Stimulated activated memory B cell treated with anti-CD40 and anti-IgM and Interleukin-4, amounts not matched to agents 10 μg/mL and 1 μg/mL and 100 μg/mL, for 72 hours (primary cell): ENCODE measurements around the gene GSG1L.

Experiments
- ATAC-seq: fragments of 150-1000 bp; cut with Tn5 transposase; 2 replicates; pipeline ENCODE4 v1.10.0; 2021
- H3K27ac Mint-ChIP-seq: one replicate; pipeline ENCODE4 v1.8.0; 2022; ENCODE audit warnings: mild to moderate bottlenecking, mixed read lengths
- H3K27me3 Mint-ChIP-seq: one replicate; pipeline ENCODE4 v1.8.0; 2022; ENCODE audit warnings: mixed read lengths
- H3K36me3 Mint-ChIP-seq: one replicate; pipeline ENCODE4 v1.8.0; 2022; ENCODE audit warnings: mixed read lengths
- H3K4me1 Mint-ChIP-seq: one replicate; pipeline ENCODE4 v1.8.0; 2022; ENCODE audit warnings: mixed read lengths
- H3K4me3 Mint-ChIP-seq: one replicate; pipeline ENCODE4 v1.8.0; 2022; ENCODE audit warnings: mild to moderate bottlenecking, moderate library complexity, mixed read lengths
- H3K9me3 Mint-ChIP-seq: one replicate; pipeline ENCODE4 v1.8.0; 2022; ENCODE audit warnings: mixed read lengths

The GSG1L gene

GRCh38 chr16:27774779-27775178 lies 288.7 kb downstream of the GSG1L start:
- Mint-ChIP-seq H3K36me3 (peaks cover 40% of the 10 kb centered on the region), H3K4me1 (no peaks in the 10 kb centered on the region), H3K9me3 (no peaks in the 10 kb centered on the region), H3K27ac (no peak overlapping the region), H3K4me3 (no peak overlapping the region), H3K27me3 (no peaks in the 10 kb centered on the region)
- ATAC-seq = no peak

GRCh38 chr16:27773344-27773743 lies 290.2 kb downstream of the GSG1L start:
- Mint-ChIP-seq H3K27me3 (no peaks in the 10 kb centered on the region), H3K4me1 (no peaks in the 10 kb centered on the region), H3K36me3 (peaks cover 45% of the 10 kb centered on the region), H3K4me3 (no peak overlapping the region), H3K9me3 (no peaks in the 10 kb centered on the region), H3K27ac (no peak overlapping the region)
- ATAC-seq = no peak

- H3K27ac Mint-ChIP-seq = no peak overlapping the region
- H3K4me1 Mint-ChIP-seq = no peaks in the 10 kb centered on the region
- no peak overlapping the region for H3K4me3 Mint-ChIP-seq
- no peaks in the 10 kb centered on the region for H3K9me3 Mint-ChIP-seq
- H3K27me3 Mint-ChIP-seq = no peaks in the 10 kb centered on the region
- peaks cover 39% of the 10 kb centered on the region for H3K36me3 Mint-ChIP-seq
- ATAC-seq = no peak
Observed at GRCh38 chr16:27772093-27772825, 291.3 kb downstream of the GSG1L start.

- ATAC-seq = no peak
- no peaks in the 10 kb centered on the region for H3K27me3 Mint-ChIP-seq
Observed at GRCh38 chr16:27771201-27771910, 292.2 kb downstream of the GSG1L start.

GRCh38 chr16:27770271-27771196 lies 293.0 kb downstream of the GSG1L start:
- no peak for ATAC-seq
- no peaks in the 10 kb centered on the region for H3K4me1 Mint-ChIP-seq
- H3K4me3 Mint-ChIP-seq = no peak overlapping the region
- H3K9me3 Mint-ChIP-seq = no peaks in the 10 kb centered on the region
- no peaks in the 10 kb centered on the region for H3K27me3 Mint-ChIP-seq
- H3K36me3 Mint-ChIP-seq = peaks cover 52% of the 10 kb centered on the region
- H3K27ac Mint-ChIP-seq = no peak overlapping the region

More at GRCh38 chr16:27771201-27771910, 292.2 kb downstream of the GSG1L start:
- no peaks in the 10 kb centered on the region for H3K9me3 Mint-ChIP-seq
- peaks cover 46% of the 10 kb centered on the region for H3K36me3 Mint-ChIP-seq
- no peak overlapping the region for H3K27ac Mint-ChIP-seq
- H3K4me3 Mint-ChIP-seq = peak overlapping the region; percentile 40
- no peaks in the 10 kb centered on the region for H3K4me1 Mint-ChIP-seq

GRCh38 chr16:27769561-27770255 lies 293.8 kb downstream of the GSG1L start:
- Mint-ChIP-seq H3K36me3 (peaks cover 54% of the 10 kb centered on the region), H3K27ac (no peak overlapping the region), H3K27me3 (no peaks in the 10 kb centered on the region), H3K4me1 (no peaks in the 10 kb centered on the region), H3K4me3 (no peak overlapping the region), H3K9me3 (no peaks in the 10 kb centered on the region)
- ATAC-seq = no peak

GRCh38 chr16:27768651-27769272 lies 294.8 kb downstream of the GSG1L start:
- ATAC-seq = no peak
- Mint-ChIP-seq H3K4me3 (no peak overlapping the region), H3K27ac (no peak overlapping the region)

GRCh38 chr16:27767971-27768591 lies 295.4 kb downstream of the GSG1L start:
- H3K27me3 Mint-ChIP-seq = no peaks in the 10 kb centered on the region
- ATAC-seq = no peak
- H3K4me3 Mint-ChIP-seq = no peak overlapping the region
- peaks cover 56% of the 10 kb centered on the region for H3K36me3 Mint-ChIP-seq
- no peaks in the 10 kb centered on the region for H3K4me1 Mint-ChIP-seq
- H3K9me3 Mint-ChIP-seq = no peaks in the 10 kb centered on the region
- H3K27ac Mint-ChIP-seq = no peak overlapping the region

More at GRCh38 chr16:27768651-27769272, 294.8 kb downstream of the GSG1L start:
- peaks cover 54% of the 10 kb centered on the region for H3K36me3 Mint-ChIP-seq
- no peaks in the 10 kb centered on the region for H3K4me1 Mint-ChIP-seq
- no peaks in the 10 kb centered on the region for H3K27me3 Mint-ChIP-seq
- H3K9me3 Mint-ChIP-seq = no peaks in the 10 kb centered on the region

- H3K4me3 Mint-ChIP-seq = no peak overlapping the region
- no peaks in the 10 kb centered on the region for H3K9me3 Mint-ChIP-seq
- H3K27ac Mint-ChIP-seq = no peak overlapping the region
- H3K4me1 Mint-ChIP-seq = no peaks in the 10 kb centered on the region
- no peak for ATAC-seq
- H3K27me3 Mint-ChIP-seq = no peaks in the 10 kb centered on the region
- H3K36me3 Mint-ChIP-seq = peaks cover 65% of the 10 kb centered on the region
Observed at GRCh38 chr16:27767081-27767480, 296.4 kb downstream of the GSG1L start.

GRCh38 chr16:27766236-27766925 lies 297.1 kb downstream of the GSG1L start:
- no peak overlapping the region for H3K27ac Mint-ChIP-seq
- no peak for ATAC-seq

DNA sequence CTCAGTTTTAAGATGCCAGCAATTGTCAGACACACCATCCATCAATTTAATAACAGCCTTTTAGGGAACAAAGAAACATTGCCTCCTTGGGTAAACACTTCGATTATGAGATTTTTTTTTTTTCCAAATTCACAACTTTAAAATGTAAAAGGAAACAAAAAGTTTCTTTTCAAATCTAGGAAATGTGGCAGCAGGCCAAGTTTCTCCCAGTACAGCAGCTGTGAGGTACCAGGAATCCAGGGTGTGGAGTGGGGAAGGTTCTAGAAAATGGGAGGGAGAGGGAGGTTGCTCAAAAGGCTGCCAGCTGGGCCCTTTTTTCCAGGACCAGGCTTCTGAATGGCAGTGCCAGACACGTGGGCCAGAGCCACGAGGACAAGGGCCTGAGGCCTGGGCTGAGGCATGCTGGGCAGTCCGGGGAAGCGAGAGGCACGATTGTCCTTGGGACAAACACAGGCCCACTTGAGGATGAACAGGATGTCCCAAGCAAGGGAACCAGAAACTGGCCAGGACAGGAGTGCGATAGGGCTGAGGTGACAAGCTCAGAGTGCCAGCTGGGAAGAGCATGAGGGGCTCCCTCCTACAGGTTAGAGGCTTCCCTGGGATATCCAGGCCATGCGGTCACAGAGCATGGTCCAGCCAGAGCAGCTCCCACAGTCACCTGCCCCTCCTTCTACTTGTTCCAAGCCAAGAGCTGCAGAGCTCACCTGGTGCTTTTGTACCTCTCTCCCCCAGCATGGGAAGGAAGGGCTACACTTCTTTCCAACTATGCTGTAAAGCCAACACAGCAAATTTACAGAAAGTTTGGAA lies 298.4 kb downstream of the GSG1L start:
- peaks cover 70% of the 10 kb centered on the region for H3K36me3 Mint-ChIP-seq
- no peaks in the 10 kb centered on the region for H3K4me1 Mint-ChIP-seq

More at GRCh38 chr16:27766236-27766925, 297.1 kb downstream of the GSG1L start:
- Mint-ChIP-seq H3K4me1 (no peaks in the 10 kb centered on the region), H3K27me3 (no peaks in the 10 kb centered on the region), H3K4me3 (no peak overlapping the region), H3K9me3 (no peaks in the 10 kb centered on the region), H3K36me3 (peaks cover 69% of the 10 kb centered on the region)

DNA sequence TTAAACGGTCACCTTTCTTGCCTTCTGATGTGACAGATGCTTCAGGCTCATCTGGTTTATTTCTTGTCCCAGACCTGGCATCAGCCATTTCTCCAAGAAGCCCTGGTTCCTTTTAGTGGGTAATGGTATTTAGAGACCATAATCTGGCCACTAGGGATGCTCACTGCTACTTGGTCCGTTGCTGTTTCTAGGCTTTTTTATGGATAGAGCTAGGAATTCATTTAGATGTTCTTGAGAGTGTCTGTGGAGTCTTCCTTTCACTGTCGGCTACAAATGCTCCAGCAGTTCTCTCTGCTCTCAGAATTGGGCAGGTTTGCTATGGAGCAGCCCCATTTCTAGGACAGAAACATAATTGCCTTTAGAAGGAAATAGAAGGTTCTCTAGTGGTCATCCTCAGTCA lies 299.1 kb downstream of the GSG1L start:
- H3K4me1 Mint-ChIP-seq = no peaks in the 10 kb centered on the region
- H3K9me3 Mint-ChIP-seq = no peaks in the 10 kb centered on the region
- H3K27me3 Mint-ChIP-seq = no peaks in the 10 kb centered on the region
- no peak overlapping the region for H3K4me3 Mint-ChIP-seq
- H3K36me3 Mint-ChIP-seq = peaks cover 74% of the 10 kb centered on the region
- no peak for ATAC-seq
- no peak overlapping the region for H3K27ac Mint-ChIP-seq

More for the DNA sequence above, 298.4 kb downstream of the GSG1L start:
- no peaks in the 10 kb centered on the region for H3K27me3 Mint-ChIP-seq
- H3K27ac Mint-ChIP-seq = no peak overlapping the region
- ATAC-seq = no peak
- no peaks in the 10 kb centered on the region for H3K9me3 Mint-ChIP-seq
- no peak overlapping the region for H3K4me3 Mint-ChIP-seq

DNA sequence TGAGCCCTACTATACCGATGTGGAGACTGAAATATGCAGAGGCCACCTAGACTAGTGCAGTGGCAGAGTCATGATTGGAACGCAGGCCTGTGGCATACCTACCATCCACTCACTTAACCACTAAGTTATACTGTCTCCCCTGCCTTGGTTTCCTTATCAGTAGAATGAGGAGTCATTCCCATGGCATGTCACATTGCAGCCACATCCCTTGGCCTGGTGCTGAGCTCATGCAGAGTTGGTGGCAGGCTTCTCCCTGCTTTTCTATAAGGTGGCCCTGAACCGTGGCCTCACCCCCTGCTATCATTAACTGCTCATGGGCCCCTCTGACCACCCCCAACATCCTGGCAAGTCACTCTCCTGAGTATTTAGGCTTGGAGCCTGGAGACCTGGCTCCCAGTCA lies 301.1 kb downstream of the GSG1L start:
- ATAC-seq = no peak
- H3K27me3 Mint-ChIP-seq = no peaks in the 10 kb centered on the region
- H3K27ac Mint-ChIP-seq = no peak overlapping the region
- no peak overlapping the region for H3K4me3 Mint-ChIP-seq
- peaks cover 87% of the 10 kb centered on the region for H3K36me3 Mint-ChIP-seq
- H3K4me1 Mint-ChIP-seq = no peaks in the 10 kb centered on the region
- no peaks in the 10 kb centered on the region for H3K9me3 Mint-ChIP-seq
